ENCODE measurements around the gene N4BP2L2.

N4BP2L2 gene

DNA sequence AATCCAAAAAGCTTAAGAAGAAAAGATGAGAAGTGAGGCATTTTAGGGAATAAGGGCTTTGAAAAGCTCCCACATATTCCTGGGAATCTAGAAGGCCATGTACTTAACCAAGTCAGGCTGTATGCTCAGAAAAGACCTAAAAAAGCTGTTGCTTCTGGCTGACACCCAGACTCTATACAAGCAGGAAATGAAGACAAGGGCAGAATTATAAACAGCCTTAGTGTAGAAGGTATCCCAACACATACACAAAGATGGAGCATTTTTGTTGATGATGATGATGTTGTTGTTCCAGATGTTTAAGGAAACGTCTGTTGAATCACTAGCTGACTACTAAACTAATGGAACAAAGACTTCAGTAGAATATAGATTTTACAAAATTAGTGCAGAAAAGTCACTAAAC, 84.6 kb downstream of the N4BP2L2 start:
- H3K4me3 ChIP-seq (ENCODE audit: control insufficient read depth in 1 of 7, extremely low read depth in 1 of 7, insufficient read depth in 4 of 7, low read depth in 2 of 7, low read length in 6 of 7): no peak overlapping the region
- POLR2A ChIA-PET: no interaction called here
- H3K9me3 ChIP-seq (ENCODE audit: control extremely low read depth in 1 of 5, control insufficient read depth in 4 of 5, insufficient read depth in 2 of 5, low read depth in 1 of 5, low read length in 4 of 5): peaks cover 5 to 53% (median 8%) of the 10 kb centered on the region in 5 experiments
- H3K36me3 ChIP-seq (ENCODE audit: control insufficient read depth in 4 of 4, insufficient read depth in 4 of 4, low read length in 3 of 4): peaks cover 0 to 13% (median 2%) of the 10 kb centered on the region in 4 experiments
- no peak for DNase-seq
- no CpG with 5 or more reads among the region's 1 CpG for WGBS (ENCODE audit: insufficient coverage)
- no peak overlapping the region for H3K27ac ChIP-seq (ENCODE audit: insufficient read depth in 1 of 2, low read depth in 1 of 2, low read length in 2 of 2, poor library complexity in 1 of 2, severe bottlenecking in 2 of 2)
- CTCF ChIA-PET: interaction anchor here (1.3 to 1.9 kb wide), 4 partner anchors 9 to 73 kb away, joined by 3 to 7 read pairs (median 6); no protein-coding TSS in a partner anchor
- no peaks in the 10 kb centered on the region for H3K27me3 ChIP-seq (replicated peaks in 2 of 5; ENCODE audit: control insufficient read depth in 4 of 5, insufficient read depth in 5 of 5, low read length in 4 of 5)
- H3K4me1 ChIP-seq (ENCODE audit: control extremely low read depth in 1 of 4, control insufficient read depth in 4 of 4, insufficient read depth in 4 of 4, low read length in 3 of 4): no peaks in the 10 kb centered on the region

DNA sequence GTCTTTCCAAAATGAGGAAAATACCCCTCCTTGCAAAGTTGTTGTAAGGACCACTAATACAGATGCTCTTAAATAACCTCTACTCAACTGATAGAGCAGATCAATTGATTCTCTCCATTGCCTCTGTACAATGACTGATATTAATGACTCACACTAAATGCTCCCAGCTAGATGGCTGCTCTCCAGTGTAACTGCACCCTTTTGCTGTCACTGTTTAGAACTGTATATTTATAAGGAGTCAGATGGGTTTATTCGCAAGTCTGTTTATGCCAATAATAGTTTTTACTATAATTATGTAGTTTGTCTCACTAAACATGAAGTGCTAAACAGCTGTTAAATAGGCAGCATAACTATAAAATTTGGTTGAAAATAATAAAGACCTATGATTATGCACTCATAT, 89.6 kb downstream of the N4BP2L2 start:
- Histone ChIP-seq H3K27me3 (replicated peaks in 2 of 5; ENCODE audit: control insufficient read depth in 4 of 5, insufficient read depth in 5 of 5, low read length in 4 of 5) (no peaks in the 10 kb centered on the region), H3K4me3 (ENCODE audit: control insufficient read depth in 1 of 7, extremely low read depth in 1 of 7, insufficient read depth in 4 of 7, low read depth in 2 of 7, low read length in 6 of 7) (no peak overlapping the region), H3K27ac (ENCODE audit: insufficient read depth in 1 of 2, low read depth in 1 of 2, low read length in 2 of 2, poor library complexity in 1 of 2, severe bottlenecking in 2 of 2) (no peak overlapping the region), H3K36me3 (ENCODE audit: control insufficient read depth in 4 of 4, insufficient read depth in 4 of 4, low read length in 3 of 4) (no peaks in the 10 kb centered on the region), H3K9me3 (ENCODE audit: control extremely low read depth in 1 of 5, control insufficient read depth in 4 of 5, insufficient read depth in 2 of 5, low read depth in 1 of 5, low read length in 4 of 5) (peaks cover 0 to 17% (median 0%) of the 10 kb centered on the region in 5 experiments), H3K4me1 (ENCODE audit: control extremely low read depth in 1 of 4, control insufficient read depth in 4 of 4, insufficient read depth in 4 of 4, low read length in 3 of 4) (peaks cover 0 to 4% (median 0%) of the 10 kb centered on the region in 4 experiments)
- ChIA-PET POLR2A (no interaction called here), CTCF (interaction anchor here (1.7 kb wide), 1 partner anchor 10 kb away, joined by 5 read pairs; no protein-coding TSS in a partner anchor)
- DNase-seq: no peak
- no CpG with 5 or more reads among the region's 1 CpG for WGBS (ENCODE audit: insufficient coverage)

DNA sequence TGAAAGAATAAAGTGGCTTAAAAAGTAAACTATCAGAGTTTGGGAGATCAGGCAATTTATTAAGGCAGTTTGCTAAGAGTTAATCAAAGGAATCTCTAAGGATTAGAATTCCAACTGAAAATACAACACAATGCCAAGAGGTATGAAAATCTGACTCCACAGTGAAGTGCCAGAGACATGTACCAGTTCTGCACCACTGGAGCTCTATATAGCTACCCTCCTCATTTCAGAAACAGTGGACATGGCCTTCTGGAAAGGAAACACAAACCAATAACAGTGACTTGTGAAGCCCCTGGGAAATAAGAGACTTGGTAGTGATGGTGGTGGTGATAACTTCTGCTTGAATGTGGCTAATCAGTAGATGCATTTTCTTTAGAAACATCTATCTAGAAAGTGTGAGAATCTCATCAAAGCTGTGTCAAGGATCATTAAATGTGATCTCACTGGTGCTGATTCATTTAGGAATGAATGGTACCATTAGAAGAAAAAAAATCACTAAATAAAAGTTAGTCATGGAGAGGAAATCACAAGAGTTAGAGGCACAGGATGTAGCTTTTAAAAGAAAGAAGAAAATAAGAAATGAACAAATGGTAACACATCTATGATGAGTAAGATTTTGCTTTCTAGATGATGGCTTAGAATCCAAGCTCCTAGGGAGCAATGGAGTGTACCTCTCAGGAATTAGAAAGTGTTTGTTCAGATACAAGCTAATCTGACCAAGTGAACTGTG, 90.5 kb downstream of the N4BP2L2 start:
- CTCF ChIA-PET: no interaction called here

DNA sequence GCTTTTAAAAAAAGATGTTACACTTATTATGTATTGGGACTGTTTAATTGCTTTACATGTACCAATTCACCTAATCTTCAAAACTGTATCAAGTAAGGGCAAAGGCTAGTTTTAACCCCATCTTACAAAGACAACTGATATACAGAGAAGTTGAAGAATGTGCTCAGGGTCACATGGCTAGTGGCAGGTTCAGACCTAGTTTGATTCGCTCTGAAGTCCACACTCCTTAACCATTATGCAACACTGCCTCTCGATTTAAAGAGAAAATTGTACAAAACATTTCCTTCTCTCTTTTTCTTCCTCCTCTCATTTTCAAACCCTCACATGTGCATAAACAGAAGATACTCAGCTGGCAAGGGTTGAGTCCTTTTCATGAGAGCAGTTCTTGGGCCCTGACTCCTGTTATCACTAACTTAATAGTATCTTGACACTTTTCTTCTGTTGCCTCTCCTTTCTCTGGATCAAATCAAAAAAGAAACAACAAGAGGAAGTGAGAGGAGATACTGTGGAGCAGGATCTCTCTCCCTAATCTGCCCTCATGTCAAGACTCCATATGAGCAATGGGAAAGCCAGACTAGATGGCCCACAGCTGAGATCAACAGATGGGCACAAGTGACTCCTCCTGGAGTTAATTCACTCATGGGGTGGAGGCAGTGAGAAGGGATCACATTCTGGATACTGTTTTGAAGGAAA, 91.7 kb downstream of the N4BP2L2 start:
- Histone ChIP-seq H3K4me1 (ENCODE audit: control extremely low read depth in 1 of 4, control insufficient read depth in 4 of 4, insufficient read depth in 4 of 4, low read length in 3 of 4) (peaks cover 0 to 4% (median 0%) of the 10 kb centered on the region in 4 experiments), H3K27me3 (replicated peaks in 2 of 5; ENCODE audit: control insufficient read depth in 4 of 5, insufficient read depth in 5 of 5, low read length in 4 of 5) (no peaks in the 10 kb centered on the region), H3K27ac (ENCODE audit: insufficient read depth in 1 of 2, low read depth in 1 of 2, low read length in 2 of 2, poor library complexity in 1 of 2, severe bottlenecking in 2 of 2) (no peak overlapping the region), H3K4me3 (ENCODE audit: control insufficient read depth in 1 of 7, extremely low read depth in 1 of 7, insufficient read depth in 4 of 7, low read depth in 2 of 7, low read length in 6 of 7) (no peak overlapping the region), H3K9me3 (ENCODE audit: control extremely low read depth in 1 of 5, control insufficient read depth in 4 of 5, insufficient read depth in 2 of 5, low read depth in 1 of 5, low read length in 4 of 5) (peaks cover 0 to 4% (median 0%) of the 10 kb centered on the region in 5 experiments), H3K36me3 (ENCODE audit: control insufficient read depth in 4 of 4, insufficient read depth in 4 of 4, low read length in 3 of 4) (no peaks in the 10 kb centered on the region)
- CTCF ChIA-PET: no interaction called here
- POLR2A ChIA-PET: no interaction called here
- no CpG with 5 or more reads among the region's 2 CpGs for WGBS (ENCODE audit: insufficient coverage)
- DNase-seq: no peak

More for the DNA sequence above, 90.5 kb downstream of the N4BP2L2 start:
- Histone ChIP-seq H3K9me3 (ENCODE audit: control extremely low read depth in 1 of 5, control insufficient read depth in 4 of 5, insufficient read depth in 2 of 5, low read depth in 1 of 5, low read length in 4 of 5) (peaks cover 0 to 10% (median 0%) of the 10 kb centered on the region in 5 experiments), H3K27me3 (replicated peaks in 2 of 5; ENCODE audit: control insufficient read depth in 4 of 5, insufficient read depth in 5 of 5, low read length in 4 of 5) (no peaks in the 10 kb centered on the region), H3K4me3 (ENCODE audit: control insufficient read depth in 1 of 7, extremely low read depth in 1 of 7, insufficient read depth in 4 of 7, low read depth in 2 of 7, low read length in 6 of 7) (no peak overlapping the region), H3K4me1 (ENCODE audit: control extremely low read depth in 1 of 4, control insufficient read depth in 4 of 4, insufficient read depth in 4 of 4, low read length in 3 of 4) (peaks cover 0 to 4% (median 0%) of the 10 kb centered on the region in 4 experiments), H3K27ac (ENCODE audit: insufficient read depth in 1 of 2, low read depth in 1 of 2, low read length in 2 of 2, poor library complexity in 1 of 2, severe bottlenecking in 2 of 2) (no peak overlapping the region), H3K36me3 (ENCODE audit: control insufficient read depth in 4 of 4, insufficient read depth in 4 of 4, low read length in 3 of 4) (no peaks in the 10 kb centered on the region)
- POLR2A ChIA-PET: interaction anchor here (0.5 to 0.8 kb wide), 2 partner anchors 9 to 287 kb away, joined by 4 read pairs; no protein-coding TSS in a partner anchor
- DNase-seq: no peak

DNA sequence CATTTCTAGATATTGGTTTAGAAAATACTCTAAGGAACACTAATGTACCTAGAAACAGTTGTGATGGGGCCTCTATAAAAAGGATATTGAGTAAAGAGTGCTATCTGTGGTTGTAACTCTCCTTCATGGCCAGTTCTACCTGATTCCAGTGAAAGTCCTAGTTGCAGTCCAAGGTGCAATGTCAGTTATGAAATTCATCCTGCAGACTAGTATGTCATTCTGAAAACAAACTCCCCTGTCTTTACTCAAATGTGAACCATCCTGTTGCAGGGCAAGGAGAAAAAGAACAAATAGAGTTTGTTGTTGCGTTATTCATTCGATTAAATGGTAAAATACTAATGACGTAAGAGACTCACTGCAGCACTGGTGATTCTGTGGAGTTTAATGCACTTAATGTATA, 92.4 kb downstream of the N4BP2L2 start:
- peaks cover 0 to 4% (median 0%) of the 10 kb centered on the region in 4 experiments for H3K4me1 ChIP-seq (ENCODE audit: control extremely low read depth in 1 of 4, control insufficient read depth in 4 of 4, insufficient read depth in 4 of 4, low read length in 3 of 4)
- no peaks in the 10 kb centered on the region for H3K27me3 ChIP-seq (replicated peaks in 2 of 5; ENCODE audit: control insufficient read depth in 4 of 5, insufficient read depth in 5 of 5, low read length in 4 of 5)
- no peaks in the 10 kb centered on the region for H3K36me3 ChIP-seq (ENCODE audit: control insufficient read depth in 4 of 4, insufficient read depth in 4 of 4, low read length in 3 of 4)
- no peak overlapping the region for H3K27ac ChIP-seq (ENCODE audit: insufficient read depth in 1 of 2, low read depth in 1 of 2, low read length in 2 of 2, poor library complexity in 1 of 2, severe bottlenecking in 2 of 2)
- H3K4me3 ChIP-seq (ENCODE audit: control insufficient read depth in 1 of 7, extremely low read depth in 1 of 7, insufficient read depth in 4 of 7, low read depth in 2 of 7, low read length in 6 of 7): no peak overlapping the region
- POLR2A ChIA-PET: no interaction called here
- WGBS (ENCODE audit: insufficient coverage): 82% methylated on average over 2 of the region's 3 CpGs
- no peak for DNase-seq
- H3K9me3 ChIP-seq (ENCODE audit: control extremely low read depth in 1 of 5, control insufficient read depth in 4 of 5, insufficient read depth in 2 of 5, low read depth in 1 of 5, low read length in 4 of 5): no peaks in the 10 kb centered on the region
- CTCF ChIA-PET: interaction anchor here (1.0 to 1.7 kb wide), 3 partner anchors 7 to 20 kb away, joined by 3 to 6 read pairs (median 6); no protein-coding TSS in a partner anchor

DNA sequence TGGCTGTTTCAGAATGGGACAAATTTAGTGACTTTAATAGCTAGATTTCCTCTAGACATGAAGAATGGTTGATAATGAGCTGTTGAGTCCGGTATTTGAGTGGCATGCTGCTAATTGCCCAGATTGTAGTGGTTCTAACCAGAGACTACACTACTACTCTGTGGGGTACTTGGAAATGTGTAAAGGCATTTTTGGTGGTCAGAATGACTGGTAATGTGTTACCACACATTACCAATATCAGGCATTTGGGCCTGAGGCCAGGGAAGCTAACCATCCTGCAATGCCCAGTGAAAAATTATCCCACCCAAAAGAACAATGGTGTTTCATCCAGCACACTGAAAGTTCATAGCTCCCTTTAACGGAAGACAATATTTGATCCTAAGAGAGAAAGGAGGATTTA, 93.1 kb downstream of the N4BP2L2 start:
- DNase-seq: no peak
- Histone ChIP-seq H3K4me3 (ENCODE audit: control insufficient read depth in 1 of 7, extremely low read depth in 1 of 7, insufficient read depth in 4 of 7, low read depth in 2 of 7, low read length in 6 of 7) (no peak overlapping the region), H3K9me3 (ENCODE audit: control extremely low read depth in 1 of 5, control insufficient read depth in 4 of 5, insufficient read depth in 2 of 5, low read depth in 1 of 5, low read length in 4 of 5) (no peaks in the 10 kb centered on the region), H3K27ac (ENCODE audit: insufficient read depth in 1 of 2, low read depth in 1 of 2, low read length in 2 of 2, poor library complexity in 1 of 2, severe bottlenecking in 2 of 2) (no peak overlapping the region), H3K4me1 (ENCODE audit: control extremely low read depth in 1 of 4, control insufficient read depth in 4 of 4, insufficient read depth in 4 of 4, low read length in 3 of 4) (peaks cover 0 to 4% (median 0%) of the 10 kb centered on the region in 4 experiments), H3K27me3 (replicated peaks in 2 of 5; ENCODE audit: control insufficient read depth in 4 of 5, insufficient read depth in 5 of 5, low read length in 4 of 5) (no peaks in the 10 kb centered on the region), H3K36me3 (ENCODE audit: control insufficient read depth in 4 of 4, insufficient read depth in 4 of 4, low read length in 3 of 4) (no peaks in the 10 kb centered on the region)
- ChIA-PET CTCF (interaction anchor here (1.0 to 1.7 kb wide), 5 partner anchors 8 to 68 kb away, joined by 3 to 6 read pairs (median 4); no protein-coding TSS in a partner anchor), POLR2A (no interaction called here)
- 80% methylated on average over 1 of the region's 2 CpGs for WGBS (ENCODE audit: insufficient coverage)

DNA sequence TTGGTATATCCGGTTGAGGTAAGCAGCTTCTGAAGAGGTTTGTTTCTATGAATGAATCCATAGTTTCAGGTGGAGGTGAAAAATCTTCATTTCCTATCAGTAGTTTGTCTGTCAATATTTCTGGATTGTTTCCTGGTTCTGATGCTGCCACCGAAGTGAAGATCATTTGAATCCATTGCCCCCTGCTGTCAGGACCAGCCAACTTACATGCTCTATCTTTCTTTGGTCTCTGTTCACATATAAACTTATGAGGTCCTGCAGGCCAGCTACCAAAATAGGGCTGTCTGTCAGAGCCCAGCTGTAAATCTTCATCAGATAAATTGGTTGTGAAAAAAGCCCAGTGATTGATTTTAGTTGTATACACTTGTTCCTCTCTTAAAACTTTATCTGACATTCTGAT, 95.5 kb downstream of the N4BP2L2 start:
- Histone ChIP-seq H3K27me3 (replicated peaks in 2 of 5; ENCODE audit: control insufficient read depth in 4 of 5, insufficient read depth in 5 of 5, low read length in 4 of 5) (no peaks in the 10 kb centered on the region), H3K4me1 (ENCODE audit: control extremely low read depth in 1 of 4, control insufficient read depth in 4 of 4, insufficient read depth in 4 of 4, low read length in 3 of 4) (peaks cover 0 to 4% (median 0%) of the 10 kb centered on the region in 4 experiments), H3K27ac (ENCODE audit: insufficient read depth in 1 of 2, low read depth in 1 of 2, low read length in 2 of 2, poor library complexity in 1 of 2, severe bottlenecking in 2 of 2) (no peak overlapping the region), H3K9me3 (ENCODE audit: control extremely low read depth in 1 of 5, control insufficient read depth in 4 of 5, insufficient read depth in 2 of 5, low read depth in 1 of 5, low read length in 4 of 5) (no peaks in the 10 kb centered on the region), H3K36me3 (ENCODE audit: control insufficient read depth in 4 of 4, insufficient read depth in 4 of 4, low read length in 3 of 4) (peaks cover 0 to under 1% (median 0%) of the 10 kb centered on the region in 4 experiments), H3K4me3 (ENCODE audit: control insufficient read depth in 1 of 7, extremely low read depth in 1 of 7, insufficient read depth in 4 of 7, low read depth in 2 of 7, low read length in 6 of 7) (no peak overlapping the region)
- POLR2A ChIA-PET: no interaction called here
- CTCF ChIA-PET: interaction anchor here (0.8 to 2.0 kb wide), 13 partner anchors 9 to 197 kb away, joined by 3 to 13 read pairs (median 4); partner anchors contain the start of gene N4BP2L1
- no CpG with 5 or more reads among the region's 2 CpGs for WGBS (ENCODE audit: insufficient coverage)
- DNase-seq: peak; percentile 61 to 77 (median 71)
